HepG2 (cell line): ENCODE measurements around the gene ARHGAP45. TPM values are rescaled to one million over a fixed set of nuclear protein-coding genes. Genes with fewer than 3 reads are reported as not detected.

Source experiments
- CBX2 ChIP-seq, 2 experiments: fragments of 200-600 bp in 1 of 2; sonication (generic); formaldehyde crosslinking in 1 of 2; IDR thresholded peaks; 2 replicates each; pipeline versions ENCODE4 v1.7.0 to v1.8.1; 2018 to 2022; ENCODE audit warnings: low read depth in 2 of 2, low read length in 1 of 2, mild to moderate bottlenecking in 1 of 2, missing genetic modification reagents in 1 of 2
- CBX5 ChIP-seq: sonication (generic); formaldehyde crosslinking; IDR thresholded peaks from 2 replicates; pipeline ENCODE4 v1.4.0; 2020; ENCODE audit warnings: missing genetic modification reagents, borderline replicate concordance
- FIP1L1 ChIP-seq: fragments of 200-400 bp; formaldehyde crosslinking; IDR thresholded peaks from 2 replicates; pipeline ENCODE4 v1.6.1; 2018; ENCODE audit warnings: low read depth, mild to moderate bottlenecking, low read length, moderate library complexity, borderline replicate concordance; ENCODE audit not compliant: insufficient read depth
- GMEB2 ChIP-seq: IDR thresholded peaks from 2 replicates; pipeline ENCODE4 v1.6.1; 2016; ENCODE audit warnings: missing biosample characterization, missing genetic modification reagents, low read depth
- HNRNPLL ChIP-seq: fragments of 200-400 bp; formaldehyde crosslinking; IDR thresholded peaks from 2 replicates; pipeline ENCODE4 v1.6.1; 2017; ENCODE audit warnings: mild to moderate bottlenecking, low read depth, low read length; ENCODE audit not compliant: poor library complexity, severe bottlenecking
- IRX3 ChIP-seq: sonication (generic); formaldehyde crosslinking; IDR thresholded peaks from 2 replicates; pipeline ENCODE4 v1.8.1; 2023; ENCODE audit warnings: mild to moderate bottlenecking, low read depth, missing genetic modification reagents, borderline replicate concordance
- KAT2B ChIP-seq: fragments of 150-350 bp; IDR thresholded peaks from 2 replicates; pipeline ENCODE4 v1.6.1; 2014; ENCODE audit warnings: low read depth, low read length, borderline replicate concordance
- KMT2B ChIP-seq: IDR thresholded peaks from 2 replicates; pipeline ENCODE4 v1.6.1; 2016; ENCODE audit warnings: missing genetic modification reagents, missing compliant biosample characterization
- MEIS1 ChIP-seq: sonication (generic); formaldehyde crosslinking; IDR thresholded peaks from 2 replicates; pipeline ENCODE4 v1.9.0; 2021; ENCODE audit warnings: mild to moderate bottlenecking, missing genetic modification reagents, moderate library complexity, borderline replicate concordance
- MXI1 ChIP-seq: IDR thresholded peaks from 3 replicates; pipeline ENCODE4 v1.6.1; 2012; ENCODE audit warnings: low read depth, low read length, inconsistent platforms, borderline replicate concordance
- MYNN ChIP-seq: sonication (generic); formaldehyde crosslinking; IDR thresholded peaks from 2 replicates; pipeline ENCODE4 v1.4.0; 2020; ENCODE audit warnings: mild to moderate bottlenecking, low read depth, missing genetic modification reagents
- SATB2 ChIP-seq: sonication (generic); formaldehyde crosslinking; IDR thresholded peaks from 2 replicates; pipeline ENCODE4 v1.5.0; 2020; ENCODE audit warnings: missing genetic modification reagents
- TBX2 ChIP-seq: sonication (generic); formaldehyde crosslinking; IDR thresholded peaks from 2 replicates; pipeline ENCODE4 v1.5.0; 2020; ENCODE audit warnings: missing genetic modification reagents, mild to moderate bottlenecking, borderline replicate concordance
- TCF7 ChIP-seq: sonication (generic); IDR thresholded peaks from 2 replicates; pipeline ENCODE4 v1.6.1; 2016; ENCODE audit warnings: antibody characterized with exemption, low read depth
- TMF1 ChIP-seq: sonication (generic); formaldehyde crosslinking; IDR thresholded peaks from 2 replicates; pipeline ENCODE4 v1.8.1; 2022; ENCODE audit warnings: low read depth, missing genetic modification reagents
- ZHX2 ChIP-seq, 2 experiments: sonication (generic) in 1 of 2; formaldehyde crosslinking in 1 of 2; IDR thresholded peaks; 2 replicates each; pipeline versions ENCODE4 v1.6.1 to v1.9.0; 2014 to 2022; ENCODE audit warnings: antibody characterized with exemption in 1 of 2, borderline replicate concordance in 1 of 2, inconsistent platforms in 1 of 2, low read depth in 1 of 2, missing genetic modification reagents in 1 of 2
- ZNF101 ChIP-seq: sonication (generic); formaldehyde crosslinking; IDR thresholded peaks from 2 replicates; pipeline ENCODE4 v1.4.0; 2020; ENCODE audit warnings: mild to moderate bottlenecking, low read depth, missing genetic modification reagents, borderline replicate concordance
- ZNF616 ChIP-seq: sonication (generic); formaldehyde crosslinking; IDR thresholded peaks from 2 replicates; pipeline ENCODE4 v1.5.0; 2020; ENCODE audit warnings: low read depth, mild to moderate bottlenecking, missing genetic modification reagents
- ZSCAN22 ChIP-seq: sonication (generic); formaldehyde crosslinking; IDR thresholded peaks from 2 replicates; pipeline ENCODE4 v1.4.0; 2020; ENCODE audit warnings: mild to moderate bottlenecking, missing genetic modification reagents
- polyA plus RNA-seq, 8 experiments: library from polyadenylated mRNA; depleted of rRNA in 3 of 8; stranded (reverse) in 7 of 8; unstranded in 1 of 8; fragments of >200 nt; fragmentation: Illumina TruSeq in 4 of 8; extraction: Trizol in 4 of 8; gene quantifications; 2 replicates each; pipeline versions ENCODE4 v1.2.1 to v1.2.3, GENCODE V29; 2011 to 2016; ENCODE audit warnings: low read depth in 4 of 8, missing spikeins in 1 of 8, mixed read lengths in 1 of 8; ENCODE audit not compliant: insufficient read depth in 1 of 8
- total RNA-seq, 5 experiments: library from RNA; depleted of rRNA; stranded (reverse); fragments of >200 nt; fragmentation: Illumina TruSeq; extraction: Trizol; gene quantifications; 2 replicates each; pipeline ENCODE4 v1.2.3, GENCODE V29; 2016; ENCODE audit warnings: low read depth in 1 of 5
- TF ChIP-seq, protein P1 (sequence below): IDR thresholded peaks from 2 replicates; pipeline ENCODE4 v1.6.1; 2016; ENCODE audit warnings: missing compliant biosample characterization, missing genetic modification reagents, borderline replicate concordance

ARHGAP45 gene
- total and polyA plus RNA-seq, 2 of the 13 experiments (the other 11 are each of a cell fraction or from before 2014, with no cell fraction given): 0.84 to 32.0 TPM

- TF ChIP-seq MEIS1 (CRISPR knock-in tag) (no peak), KMT2B (CRISPR knock-in tag) (no peak), TBX2 (CRISPR knock-in tag) (no peak), CBX2 (IDR thresholded peaks at IDR 0.05; ENCODE audit: low read depth, low read length) (no peak), CBX2 (CRISPR knock-in tag; IDR thresholded peaks at IDR 0.05; ENCODE audit: low read depth) (no peak), TCF7 (no peak), SATB2 (CRISPR knock-in tag) (no peak), GMEB2 (no peak), ZSCAN22 (CRISPR knock-in tag) (no peak), HNRNPLL (peak; percentile 32), ZHX2 (IDR thresholded peaks at IDR 0.05; ENCODE audit: low read depth) (0 out of 2 replicates have a peak, but pooled peaks have one; percentile 47), ZHX2 (CRISPR knock-in tag; IDR thresholded peaks at IDR 0.05; ENCODE audit: borderline replicate concordance) (no peak), IRX3 (CRISPR knock-in tag) (no peak), CBX5 (CRISPR knock-in tag) (no peak), KAT2B (no peak), MXI1 (no peak; the same call in 2 of the 3 replicates), ZNF101 (CRISPR knock-in tag) (no peak), MYNN (CRISPR knock-in tag) (no peak), ZNF616 (no peak), FIP1L1 (no peak), TMF1 (CRISPR knock-in tag) (no peak; the same call in 1 of the 2 replicates)
- TF ChIP-seq, protein P1, sequence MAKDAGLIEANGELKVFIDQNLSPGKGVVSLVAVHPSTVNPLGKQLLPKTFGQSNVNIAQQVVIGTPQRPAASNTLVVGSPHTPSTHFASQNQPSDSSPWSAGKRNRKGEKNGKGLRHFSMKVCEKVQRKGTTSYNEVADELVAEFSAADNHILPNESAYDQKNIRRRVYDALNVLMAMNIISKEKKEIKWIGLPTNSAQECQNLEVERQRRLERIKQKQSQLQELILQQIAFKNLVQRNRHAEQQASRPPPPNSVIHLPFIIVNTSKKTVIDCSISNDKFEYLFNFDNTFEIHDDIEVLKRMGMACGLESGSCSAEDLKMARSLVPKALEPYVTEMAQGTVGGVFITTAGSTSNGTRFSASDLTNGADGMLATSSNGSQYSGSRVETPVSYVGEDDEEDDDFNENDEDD (CRISPR knock-in tag): no peak
Observed at GRCh38 chr19:1104311-1105007, 37.5 kb downstream of the ARHGAP45 start (continued).
